ENCODE measurements around the gene BSCL2.
"Not testable (repeated sequence)": the region's sequence is repeated elsewhere in the genome, so short reads cannot be mapped to it uniquely, and the experiment has no call there.

BSCL2 gene

DNA sequence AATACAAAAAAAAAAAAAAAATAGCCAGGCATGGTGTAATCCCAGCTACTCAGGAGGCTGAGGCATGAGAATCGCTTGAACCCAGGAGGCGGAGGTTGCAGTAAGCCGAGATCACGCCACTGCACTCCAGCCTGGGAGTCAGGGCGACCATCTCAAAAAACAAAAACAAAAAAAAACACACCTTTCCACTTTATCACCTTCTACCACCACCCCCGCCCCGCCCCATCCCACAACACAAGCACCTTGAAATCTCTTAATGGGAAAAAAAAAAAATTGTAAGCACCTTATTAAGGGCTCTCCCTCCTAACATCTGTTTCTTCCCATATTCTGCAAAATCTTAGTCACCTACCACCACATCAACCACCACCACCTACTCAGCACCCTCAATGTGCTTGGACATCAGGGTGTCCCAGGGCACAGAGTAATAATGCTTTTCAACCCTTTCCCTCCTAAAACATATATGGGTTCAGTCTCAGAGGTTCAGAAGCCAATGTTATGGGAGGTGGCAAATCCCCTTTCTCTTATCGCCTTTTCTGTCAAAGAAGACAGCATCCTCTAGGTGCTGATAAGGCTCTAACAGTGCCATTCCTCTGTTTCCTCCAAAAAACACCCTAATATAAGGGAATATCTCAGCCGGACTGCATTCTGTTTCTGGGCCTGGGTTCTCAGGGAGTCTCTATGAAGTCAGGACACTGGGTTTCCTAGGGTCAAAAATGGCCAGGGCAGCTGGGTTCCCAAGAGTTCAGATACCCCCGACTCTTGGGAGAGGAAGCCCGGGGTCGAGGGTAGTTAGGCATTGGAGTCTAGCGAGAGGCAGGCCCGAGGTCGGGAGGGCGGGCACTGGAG, 54.8 kb downstream of the BSCL2 start:
- FAIRE-seq: no peak

DNA sequence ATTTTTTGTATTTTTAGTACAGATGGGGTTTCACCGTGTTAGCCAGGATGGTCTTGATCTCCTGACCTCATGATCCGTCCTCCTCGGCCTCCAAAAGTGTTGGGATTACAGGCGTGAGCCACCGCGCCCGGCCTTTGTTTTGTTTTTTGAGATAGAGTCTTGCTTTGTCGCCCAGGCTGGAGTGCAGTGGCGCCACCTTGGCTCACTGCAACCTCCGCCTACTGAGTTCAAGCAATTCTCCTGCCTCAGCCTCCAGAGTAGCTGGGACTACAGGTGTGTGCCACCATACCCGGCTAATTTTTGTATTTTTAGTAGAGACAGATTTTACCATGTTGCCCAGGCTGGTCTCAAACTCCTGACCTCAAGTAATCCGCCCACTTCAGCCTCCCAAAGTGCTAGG, 56.9 kb downstream of the BSCL2 start:
- FAIRE-seq: not testable (repeated sequence)

DNA sequence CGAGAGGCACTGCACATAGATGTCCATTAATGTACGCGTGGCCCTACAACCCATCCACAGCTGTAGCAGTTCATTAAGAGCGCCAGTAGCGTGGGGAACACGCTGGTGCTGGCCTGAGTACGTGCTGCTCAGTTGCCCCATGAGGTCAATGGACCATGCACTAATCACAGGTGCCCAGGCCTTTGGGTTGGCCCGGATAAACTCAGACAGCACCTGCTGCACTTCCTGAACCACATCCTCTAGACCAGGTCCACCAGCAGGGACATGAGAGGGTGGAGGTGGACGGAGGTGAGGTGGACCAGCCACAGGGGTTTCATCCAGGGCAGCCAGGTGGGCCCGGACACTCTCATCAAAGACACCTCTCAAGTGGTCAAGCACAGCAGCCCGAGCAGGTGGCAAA, 57.7 kb downstream of the BSCL2 start:
- no peak for FAIRE-seq

DNA sequence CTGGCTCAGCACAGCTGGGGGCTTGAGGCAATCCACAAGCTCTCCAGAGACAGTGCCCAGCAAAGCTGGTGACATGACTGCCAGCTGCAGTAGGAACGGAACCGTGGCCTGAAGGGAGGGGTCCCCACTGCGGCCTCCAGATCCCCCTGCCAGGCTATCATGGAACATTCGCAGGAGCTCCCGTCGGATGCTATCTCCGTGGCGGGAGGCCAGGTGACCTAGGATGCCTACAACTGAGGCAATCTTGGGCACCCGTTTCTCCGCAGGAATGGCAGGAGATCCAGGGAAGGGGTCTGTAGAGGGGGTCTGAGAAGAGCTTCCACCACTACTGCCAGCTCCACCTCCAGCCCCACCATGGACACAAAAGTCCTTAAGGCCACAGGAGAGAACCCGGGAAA, 58.3 kb downstream of the BSCL2 start:
- no peak for FAIRE-seq

DNA sequence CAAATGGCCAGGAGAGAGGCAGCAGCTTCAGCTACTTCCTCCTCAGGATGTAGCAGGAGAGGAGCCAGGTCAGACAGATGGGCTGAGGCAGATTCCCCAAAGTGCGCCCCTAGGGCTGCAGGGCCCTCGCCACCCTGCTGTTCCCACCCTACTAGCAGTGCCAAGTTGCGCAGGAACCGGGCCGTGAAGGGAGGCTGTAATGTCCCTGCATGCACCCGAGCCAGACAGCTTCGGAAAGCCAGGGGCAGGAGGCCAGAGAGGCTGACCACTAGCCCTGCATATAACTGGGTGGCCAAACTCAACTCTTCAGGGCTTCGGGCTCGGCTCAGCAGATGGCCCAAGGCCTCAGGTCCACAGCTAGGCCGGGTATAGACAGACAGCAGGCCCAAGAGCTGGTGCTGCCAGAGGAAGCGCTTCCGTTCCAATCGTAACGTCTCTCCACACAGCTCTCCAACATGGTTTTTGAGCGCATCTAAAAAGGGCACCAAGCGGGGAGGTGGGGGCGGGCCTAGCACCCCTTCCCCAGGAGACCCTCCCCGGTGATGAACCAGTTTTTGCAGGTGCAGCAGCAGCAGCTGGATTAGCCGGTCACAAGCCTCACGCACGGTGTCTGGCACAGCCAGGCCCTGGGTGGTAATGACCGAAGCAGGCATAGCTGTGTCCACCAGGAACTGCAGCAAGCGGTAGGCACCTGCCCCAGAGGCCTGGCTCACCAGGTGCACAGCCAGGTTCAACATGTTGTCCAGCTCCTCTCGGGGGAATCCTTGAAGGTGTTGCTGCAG, 58.8 kb downstream of the BSCL2 start:
- FAIRE-seq: no peak

DNA sequence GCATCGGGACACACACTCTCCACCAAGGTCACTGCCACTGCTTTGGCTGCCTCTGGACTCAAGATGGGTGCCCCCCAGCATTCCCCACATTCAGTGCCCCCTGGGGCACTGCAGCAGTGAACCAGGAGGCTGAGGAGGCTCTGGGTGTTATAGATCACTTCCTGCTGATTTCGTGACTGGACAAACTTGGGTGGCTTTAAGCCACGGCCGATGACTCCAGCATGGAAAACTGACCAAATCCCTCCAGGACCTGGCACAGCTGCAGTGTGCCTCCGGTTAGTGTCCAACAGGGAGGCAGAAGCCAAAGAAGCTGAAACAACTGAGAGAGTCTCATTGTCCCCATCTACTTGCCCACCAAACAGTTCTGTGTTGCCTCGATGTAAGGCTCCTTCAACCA, 59.6 kb downstream of the BSCL2 start:
- FAIRE-seq: no peak

DNA sequence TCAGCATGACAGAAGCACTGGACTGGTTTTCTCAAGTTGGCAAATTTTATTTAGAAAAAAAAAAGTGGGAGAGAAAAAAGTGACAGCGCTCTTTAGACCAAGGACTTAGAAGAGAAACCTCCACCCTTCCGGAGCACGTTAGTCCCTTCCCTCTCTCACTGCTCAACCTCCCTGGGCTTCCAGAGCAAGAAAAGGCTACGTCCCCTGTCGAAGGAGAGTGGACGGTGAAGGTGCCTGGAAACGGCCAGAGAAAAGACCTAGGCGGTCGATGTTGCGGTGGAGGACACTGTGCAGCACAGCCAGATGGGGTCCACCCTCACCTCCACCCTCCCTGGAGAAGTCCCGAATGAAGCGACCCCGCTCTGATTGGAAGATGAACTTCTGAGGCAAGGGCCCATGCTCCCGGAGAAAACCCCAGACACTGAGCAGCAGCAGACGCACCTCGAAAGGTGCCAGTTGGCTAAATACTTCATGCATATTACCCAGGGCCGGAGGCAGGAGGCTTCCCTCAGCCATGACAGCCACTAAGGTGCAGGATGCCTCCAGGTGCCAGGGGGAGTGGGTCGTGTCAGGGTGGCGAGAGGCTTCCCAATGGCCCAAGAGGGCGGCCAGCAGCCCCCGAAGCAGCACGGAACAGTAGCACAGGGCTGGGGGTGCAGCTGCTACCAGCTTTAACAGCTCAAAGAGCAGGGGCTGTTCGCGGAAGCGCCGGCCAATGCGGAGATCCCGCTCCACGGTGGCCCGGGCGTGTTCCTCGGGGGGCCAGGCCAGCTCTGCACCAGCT, 60.2 kb downstream of the BSCL2 start:
- FAIRE-seq: no peak

DNA sequence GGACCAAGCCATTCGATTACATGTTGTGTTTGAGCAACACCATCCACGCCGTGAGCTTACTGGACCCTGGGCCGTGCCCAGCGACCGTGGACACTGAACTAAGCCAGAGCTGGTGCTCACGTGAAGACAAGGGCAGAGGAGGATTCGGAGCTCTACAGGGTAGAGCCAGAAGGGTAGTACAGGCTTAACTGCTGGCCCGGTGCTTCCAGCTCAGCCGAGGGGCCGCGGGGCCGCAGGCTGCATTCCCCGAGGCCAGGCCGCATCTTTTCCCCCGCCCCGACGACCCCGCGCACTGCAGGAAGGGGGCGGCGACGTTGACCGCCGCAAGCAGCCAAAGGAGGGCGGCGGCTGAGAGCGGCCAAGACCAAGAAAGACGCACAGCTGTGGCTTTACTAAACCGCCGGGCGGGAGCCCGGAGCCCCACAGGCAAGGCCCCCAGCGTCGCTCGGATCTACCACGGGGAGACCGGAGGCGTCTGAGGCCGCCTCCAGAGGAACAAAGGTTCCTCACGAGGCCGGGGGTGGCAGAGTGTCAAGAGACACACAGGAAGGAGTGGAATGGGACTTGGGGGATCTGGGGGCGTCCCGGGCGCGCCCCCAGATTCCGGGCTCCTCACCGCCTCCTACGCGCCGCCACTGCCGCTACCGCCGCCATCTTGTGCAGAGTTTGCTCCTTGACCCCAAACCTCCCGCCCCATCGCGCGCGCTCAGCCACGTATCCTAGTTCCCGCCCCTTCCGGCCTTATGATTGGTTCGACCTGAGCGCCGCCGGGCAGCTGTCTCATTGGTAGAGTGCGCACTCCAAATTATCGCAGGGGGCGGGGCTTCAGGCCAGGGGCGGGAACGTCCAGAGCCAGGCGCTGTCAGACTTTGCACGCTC, 61.0 kb downstream of the BSCL2 start, which contains the start of gene GANAB:
GANAB (minus strand) TSS at position 668 of the 879 bp plus-strand sequence; CDS start at position 654, 14 bp downstream.
- FAIRE-seq: peak; percentile 92

DNA sequence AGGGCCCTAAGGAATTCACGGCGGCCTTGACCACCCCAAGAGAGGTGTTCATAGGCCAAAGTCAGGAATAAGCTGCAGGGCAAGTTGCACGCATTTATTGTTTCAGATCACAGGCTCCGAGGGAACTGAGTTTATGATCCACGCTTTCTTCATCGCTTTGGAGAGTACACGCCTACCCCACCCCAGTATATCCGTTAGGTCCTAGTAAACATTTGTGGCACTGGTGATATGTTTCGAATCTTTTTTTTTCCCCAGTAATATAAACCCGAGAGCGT, 61.6 kb downstream of the BSCL2 start:
- FAIRE-seq: no peak

DNA sequence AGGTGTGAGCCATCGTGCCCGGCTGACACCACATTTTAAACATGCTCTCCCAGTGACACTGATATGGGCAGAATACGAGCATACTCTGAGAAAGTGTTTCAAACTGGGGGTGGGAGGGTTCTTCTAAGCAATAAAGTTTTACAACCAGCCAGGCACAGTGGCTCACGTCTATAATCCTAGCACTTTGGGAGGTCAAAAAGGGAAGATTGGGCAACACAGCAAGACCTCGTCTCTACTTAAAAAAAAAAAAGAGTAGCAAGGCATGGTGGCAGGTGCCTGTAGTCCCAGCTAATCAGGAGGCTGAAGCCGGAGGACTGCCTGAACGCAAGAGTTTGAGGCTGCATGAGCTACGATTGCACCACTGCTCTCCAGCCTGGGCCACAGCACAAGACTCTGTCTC, 63.0 kb downstream of the BSCL2 start:
- no peak for FAIRE-seq

Measured in endometrium (tissue), 2 donors.